HG03460 (cell line): ENCODE measurements around the gene KIF12.
"Not testable (repeated sequence)": the region's sequence is repeated elsewhere in the genome, so short reads cannot be mapped to it uniquely, and the experiment has no call there.

Source experiments
- ATAC-seq: cut with Tn5 transposase; IDR thresholded peaks from one replicate; pipeline ENCODE4 v1.9.1; 2021; ENCODE audit not compliant: unreplicated experiment

Gene KIF12

GRCh38 chr9:114098936-114099668 lies at the start of gene KIF12:
Gene KIF12 (minus strand): TSS chr9:114099292. CDS start chr9:114099276, 16 bp downstream.
- ATAC-seq, result no peak

GRCh38 chr9:114146735-114147134 lies 47.6 kb upstream of the KIF12 start:
- ATAC-seq, result no peak

- no peak for ATAC-seq
These were observed 44.1 kb upstream of the KIF12 start for GRCh38 chr9:114143234-114143633.

- no peak for ATAC-seq
These were observed 42.7 kb upstream of the KIF12 start for GRCh38 chr9:114141553-114142402.

- no peak for ATAC-seq
These were observed 41.8 kb upstream of the KIF12 start for GRCh38 chr9:114140850-114141249.

GRCh38 chr9:114140401-114140800 lies 41.3 kb upstream of the KIF12 start:
- ATAC-seq, result no peak

GRCh38 chr9:114139071-114139470 lies 40.0 kb upstream of the KIF12 start:
- ATAC-seq, result no peak

- no peak for ATAC-seq
These were observed 39.5 kb upstream of the KIF12 start for GRCh38 chr9:114138552-114138971.

- ATAC-seq, result no peak
These were observed 38.7 kb upstream of the KIF12 start for GRCh38 chr9:114137831-114138230.

- ATAC-seq, result no peak
These were observed 35.8 kb upstream of the KIF12 start for GRCh38 chr9:114134827-114135396.

GRCh38 chr9:114132550-114132918 lies 33.4 kb upstream of the KIF12 start:
- ATAC-seq, result no peak

GRCh38 chr9:114131808-114132549 lies 32.9 kb upstream of the KIF12 start:
- no peak for ATAC-seq

GRCh38 chr9:114130624-114131277 lies 31.7 kb upstream of the KIF12 start:
- no peak for ATAC-seq

- ATAC-seq, result no peak
These were observed 31.0 kb upstream of the KIF12 start for GRCh38 chr9:114130141-114130540.

- ATAC-seq, result not testable (repeated sequence)
These were observed 29.7 kb upstream of the KIF12 start for GRCh38 chr9:114128759-114129158.

GRCh38 chr9:114126247-114127060 lies 27.4 kb upstream of the KIF12 start:
- no peak for ATAC-seq

- no peak for ATAC-seq
These were observed 26.5 kb upstream of the KIF12 start for GRCh38 chr9:114125476-114126013.

GRCh38 chr9:114124666-114125475 lies 25.8 kb upstream of the KIF12 start:
- no peak for ATAC-seq

- no peak for ATAC-seq
These were observed 25.0 kb upstream of the KIF12 start for GRCh38 chr9:114124138-114124537.
